Osteoblast (primary cell): ENCODE measurements around the gene CDKN2C. TPM values are rescaled to one million over a fixed set of nuclear protein-coding genes. Genes with fewer than 3 reads are reported as not detected.
"Not testable (repeated sequence)": the region's sequence is repeated elsewhere in the genome, so short reads cannot be mapped to it uniquely, and the experiment has no call there.

ENCODE experiments used
- DNase-seq: peaks from one replicate; pipeline ENCODE4 v3.0.0; 2011; ENCODE audit warnings: low spot score, mixed read lengths; ENCODE audit not compliant: insufficient read length; ENCODE audit errors: missing footprints
- H2AFZ ChIP-seq: 2 replicates; pipeline ENCODE4 v1.6.0; 2011; ENCODE audit warnings: mild to moderate bottlenecking, low read length
- H3K27ac ChIP-seq: 2 replicates; pipeline ENCODE4 v1.5.1; 2011; ENCODE audit warnings: mild to moderate bottlenecking, low read depth, low read length, moderate library complexity
- H3K27me3 ChIP-seq: 2 replicates; pipeline ENCODE4 v1.6.0; 2012; ENCODE audit warnings: mild to moderate bottlenecking, control low read depth, inconsistent platforms, low read length, moderate library complexity; ENCODE audit not compliant: insufficient read depth
- H3K36me3 ChIP-seq: 2 replicates; pipeline ENCODE4 v1.5.1; 2011; ENCODE audit warnings: mild to moderate bottlenecking, low read length, control low read depth, moderate library complexity; ENCODE audit not compliant: insufficient read depth
- H3K4me1 ChIP-seq: 2 replicates; pipeline ENCODE4 v1.5.1; 2011; ENCODE audit warnings: mild to moderate bottlenecking, low read length, control low read depth, moderate library complexity; ENCODE audit not compliant: insufficient read depth
- H3K4me2 ChIP-seq: 2 replicates; pipeline ENCODE4 v1.6.0; 2011; ENCODE audit warnings: mild to moderate bottlenecking, low read length; ENCODE audit not compliant: insufficient read depth
- H3K4me3 ChIP-seq: fragments of 200-600 bp; sonication (generic); 3 replicates; pipeline ENCODE4 v1.5.1; 2012; ENCODE audit warnings: mild to moderate bottlenecking, low read length, inconsistent platforms; ENCODE audit not compliant: insufficient read depth
- H3K79me2 ChIP-seq: 2 replicates; pipeline ENCODE4 v1.6.0; 2012; ENCODE audit warnings: mild to moderate bottlenecking, low read length, control low read depth, inconsistent platforms; ENCODE audit not compliant: insufficient read depth
- H3K9me3 ChIP-seq: 2 replicates; pipeline ENCODE4 v1.5.1; 2011; ENCODE audit warnings: low read depth, low read length, control low read depth
- H4K20me1 ChIP-seq: 2 replicates; pipeline ENCODE4 v1.6.0; 2012; ENCODE audit warnings: mild to moderate bottlenecking, low read length, control low read depth; ENCODE audit not compliant: insufficient read depth
- total RNA-seq: library from RNA; depleted of rRNA; stranded (reverse); fragments of >200 nt; gene quantifications from 2 replicates; pipeline ENCODE4 v1.2.3, GENCODE V29; 2012
- TF ChIP-seq, protein P1 (sequence below): IDR thresholded peaks from 2 replicates; pipeline ENCODE4 v1.5.1; 2011; ENCODE audit warnings: mild to moderate bottlenecking, low read depth, low read length, moderate library complexity; ENCODE audit errors: extremely low read depth

The CDKN2C gene
- total RNA-seq, 1 donor = 34.4 TPM

GRCh38 chr1:50934838-50935237 lies 35.2 kb upstream of the CDKN2C start:
- Histone ChIP-seq H3K79me2 (peaks cover 69% of the 10 kb centered on the region), H3K27ac (no peak overlapping the region), H2AFZ (no peak overlapping the region), H3K9me3 (no peaks in the 10 kb centered on the region), H3K4me1 (no peaks in the 10 kb centered on the region), H3K27me3 (no peaks in the 10 kb centered on the region), H3K4me3 (no peak overlapping the region), H3K36me3 (no peaks in the 10 kb centered on the region), H4K20me1 (peaks cover 10% of the 10 kb centered on the region), H3K4me2 (no peak overlapping the region)
- TF ChIP-seq, protein P1, sequence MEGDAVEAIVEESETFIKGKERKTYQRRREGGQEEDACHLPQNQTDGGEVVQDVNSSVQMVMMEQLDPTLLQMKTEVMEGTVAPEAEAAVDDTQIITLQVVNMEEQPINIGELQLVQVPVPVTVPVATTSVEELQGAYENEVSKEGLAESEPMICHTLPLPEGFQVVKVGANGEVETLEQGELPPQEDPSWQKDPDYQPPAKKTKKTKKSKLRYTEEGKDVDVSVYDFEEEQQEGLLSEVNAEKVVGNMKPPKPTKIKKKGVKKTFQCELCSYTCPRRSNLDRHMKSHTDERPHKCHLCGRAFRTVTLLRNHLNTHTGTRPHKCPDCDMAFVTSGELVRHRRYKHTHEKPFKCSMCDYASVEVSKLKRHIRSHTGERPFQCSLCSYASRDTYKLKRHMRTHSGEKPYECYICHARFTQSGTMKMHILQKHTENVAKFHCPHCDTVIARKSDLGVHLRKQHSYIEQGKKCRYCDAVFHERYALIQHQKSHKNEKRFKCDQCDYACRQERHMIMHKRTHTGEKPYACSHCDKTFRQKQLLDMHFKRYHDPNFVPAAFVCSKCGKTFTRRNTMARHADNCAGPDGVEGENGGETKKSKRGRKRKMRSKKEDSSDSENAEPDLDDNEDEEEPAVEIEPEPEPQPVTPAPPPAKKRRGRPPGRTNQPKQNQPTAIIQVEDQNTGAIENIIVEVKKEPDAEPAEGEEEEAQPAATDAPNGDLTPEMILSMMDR = no peak
- DNase-seq = no peak

- not testable (repeated sequence) for H3K9me3 ChIP-seq, H3K4me3 ChIP-seq, H3K27ac ChIP-seq, H3K36me3 ChIP-seq, H3K4me1 ChIP-seq, H3K27me3 ChIP-seq, H3K4me2 ChIP-seq, DNase-seq, H2AFZ ChIP-seq
- Histone ChIP-seq H3K79me2 (peaks cover 68% of the 10 kb centered on the region), H4K20me1 (peaks cover 10% of the 10 kb centered on the region)
These were observed 34.8 kb upstream of the CDKN2C start for GRCh38 chr1:50935276-50935675.

DNA sequence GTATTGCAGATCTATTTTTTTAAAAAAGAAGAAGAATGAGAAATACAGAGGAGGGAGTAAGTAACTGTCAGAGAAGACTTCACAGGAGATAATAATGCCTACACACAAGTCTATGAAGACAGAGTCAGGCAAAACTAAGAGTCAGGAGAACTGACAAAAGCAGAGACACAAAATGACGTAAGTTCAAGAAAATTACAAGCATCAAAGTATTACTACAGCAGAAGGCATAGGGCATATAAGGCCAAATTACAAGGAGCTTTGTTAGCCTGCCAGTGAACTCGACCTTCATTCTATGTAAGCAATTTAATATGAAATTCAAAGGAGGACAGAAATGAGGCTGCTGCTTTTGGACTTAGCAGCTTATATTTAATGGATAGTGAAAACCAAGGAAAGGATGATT lies 33.7 kb upstream of the CDKN2C start:
- H4K20me1 ChIP-seq = peaks cover 10% of the 10 kb centered on the region
- peaks cover 72% of the 10 kb centered on the region for H3K79me2 ChIP-seq
- no peak for DNase-seq
- H3K4me1 ChIP-seq = no peaks in the 10 kb centered on the region
- H3K4me3 ChIP-seq = no peak overlapping the region
- H3K36me3 ChIP-seq = no peaks in the 10 kb centered on the region
- H3K4me2 ChIP-seq = no peak overlapping the region
- H3K27ac ChIP-seq = no peak overlapping the region
- no peaks in the 10 kb centered on the region for H3K27me3 ChIP-seq
- no peaks in the 10 kb centered on the region for H3K9me3 ChIP-seq
- TF ChIP-seq, protein P1 = no peak
- H2AFZ ChIP-seq = no peak overlapping the region

DNA sequence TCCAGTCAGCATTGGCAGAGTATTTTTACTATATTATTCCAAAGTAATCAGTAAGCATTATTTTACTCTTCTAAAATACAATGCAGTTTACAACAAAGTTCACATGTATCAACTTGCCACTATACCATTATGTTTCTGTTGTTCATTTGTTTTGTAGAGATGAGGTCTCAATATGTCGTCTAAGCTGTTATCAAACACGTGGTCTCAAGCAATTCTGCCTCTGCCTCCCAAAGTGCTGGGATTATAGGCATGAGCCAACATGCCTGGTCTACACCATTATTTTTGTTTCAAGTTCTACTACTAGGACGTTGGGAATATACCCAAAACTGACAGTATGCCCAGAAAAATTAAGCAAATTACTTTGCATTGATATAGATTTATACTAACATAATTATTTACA lies 29.8 kb upstream of the CDKN2C start:
- no peak for DNase-seq
- no peaks in the 10 kb centered on the region for H3K36me3 ChIP-seq
- H3K79me2 ChIP-seq = peaks cover 87% of the 10 kb centered on the region
- no peaks in the 10 kb centered on the region for H3K4me1 ChIP-seq
- H3K9me3 ChIP-seq = no peaks in the 10 kb centered on the region
- no peak overlapping the region for H3K4me3 ChIP-seq
- H3K27me3 ChIP-seq = no peaks in the 10 kb centered on the region
- no peak overlapping the region for H3K4me2 ChIP-seq
- H4K20me1 ChIP-seq = peaks cover 35% of the 10 kb centered on the region
- no peak overlapping the region for H2AFZ ChIP-seq
- TF ChIP-seq, protein P1 = no peak
- no peak overlapping the region for H3K27ac ChIP-seq
